HG02884 (cell line): Measurements from ENCODE around the gene BTBD6.

Experiments used
- ATAC-seq: cut with Tn5 transposase; IDR thresholded peaks from one replicate; pipeline ENCODE4 v1.9.1; 2021; ENCODE audit warnings: mild to moderate bottlenecking, moderate library complexity; ENCODE audit not compliant: unreplicated experiment

BTBD6 gene

GRCh38 chr14:105248368-105249181, at the start of gene BTBD6:
Gene BTBD6, plus strand, starts transcription at chr14:105248533. Its CDS starts 179 bp downstream, at chr14:105248712.
- ATAC-seq, result peak; percentile 88

DNA sequence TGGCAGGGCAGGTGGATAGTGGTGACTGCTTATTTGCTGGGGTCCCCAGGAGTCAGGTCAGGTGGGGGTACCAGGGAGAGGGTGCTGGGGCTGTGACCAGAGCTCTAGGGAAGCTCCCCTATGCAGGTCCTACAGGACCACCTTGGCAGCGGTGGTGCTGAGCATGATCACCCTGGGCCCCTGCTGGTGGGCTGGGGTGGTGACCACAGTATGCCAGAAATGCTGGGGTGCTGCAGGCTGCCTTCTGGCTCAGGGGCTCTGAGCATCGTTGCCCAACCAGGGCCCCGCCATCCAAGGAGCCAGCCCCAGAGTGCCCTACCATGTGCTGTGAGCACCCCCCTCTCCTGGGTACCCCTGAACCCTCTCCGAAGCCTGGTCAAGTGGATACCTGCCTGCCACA, 49.7 kb upstream of the BTBD6 start:
- ATAC-seq, result no peak

DNA sequence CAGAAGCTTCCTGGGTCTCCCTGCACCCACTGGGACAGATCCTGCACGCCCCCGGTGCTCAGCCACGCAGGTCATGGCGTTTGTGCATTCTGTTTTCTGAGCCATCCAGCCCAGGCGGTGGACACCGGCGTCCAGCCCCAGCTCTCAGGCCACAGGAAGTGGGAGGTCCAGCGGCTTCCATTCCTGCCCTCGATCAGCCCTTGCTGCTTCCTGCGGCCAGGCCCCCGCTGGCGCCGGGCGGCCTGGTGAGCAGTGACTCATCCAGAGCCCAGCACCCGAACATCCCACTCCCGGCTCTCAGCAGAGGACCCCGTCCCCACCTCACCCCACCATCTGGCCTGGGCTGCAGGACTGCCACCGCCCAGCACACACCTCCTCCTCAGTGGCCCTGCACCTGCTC, 49.2 kb upstream of the BTBD6 start:
- no peak for ATAC-seq

- no peak for ATAC-seq
Observed at GRCh38 chr14:105200074-105200473, 48.3 kb upstream of the BTBD6 start.

DNA sequence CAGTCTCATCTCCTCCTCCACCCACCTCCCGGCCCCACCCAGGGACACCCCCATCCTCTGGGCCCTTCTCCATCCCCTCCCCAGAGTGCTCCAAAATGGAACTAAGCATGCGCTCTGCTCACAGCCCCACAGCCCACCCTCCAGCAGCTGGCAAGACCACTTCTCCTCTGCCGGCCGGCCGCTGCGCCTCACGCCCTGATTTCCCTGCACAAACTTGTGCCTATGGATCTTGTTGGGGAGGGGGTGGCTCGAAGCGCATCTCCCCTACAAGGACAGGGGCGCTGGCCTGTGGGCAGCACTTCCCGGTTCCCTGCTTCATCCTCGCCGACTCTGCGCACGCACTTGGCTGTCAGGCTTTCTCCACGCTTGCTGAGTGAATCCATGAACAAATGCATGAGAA, 47.7 kb upstream of the BTBD6 start:
- no peak for ATAC-seq

GRCh38 chr14:105201156-105201924, 47.0 kb upstream of the BTBD6 start:
- no peak for ATAC-seq

DNA sequence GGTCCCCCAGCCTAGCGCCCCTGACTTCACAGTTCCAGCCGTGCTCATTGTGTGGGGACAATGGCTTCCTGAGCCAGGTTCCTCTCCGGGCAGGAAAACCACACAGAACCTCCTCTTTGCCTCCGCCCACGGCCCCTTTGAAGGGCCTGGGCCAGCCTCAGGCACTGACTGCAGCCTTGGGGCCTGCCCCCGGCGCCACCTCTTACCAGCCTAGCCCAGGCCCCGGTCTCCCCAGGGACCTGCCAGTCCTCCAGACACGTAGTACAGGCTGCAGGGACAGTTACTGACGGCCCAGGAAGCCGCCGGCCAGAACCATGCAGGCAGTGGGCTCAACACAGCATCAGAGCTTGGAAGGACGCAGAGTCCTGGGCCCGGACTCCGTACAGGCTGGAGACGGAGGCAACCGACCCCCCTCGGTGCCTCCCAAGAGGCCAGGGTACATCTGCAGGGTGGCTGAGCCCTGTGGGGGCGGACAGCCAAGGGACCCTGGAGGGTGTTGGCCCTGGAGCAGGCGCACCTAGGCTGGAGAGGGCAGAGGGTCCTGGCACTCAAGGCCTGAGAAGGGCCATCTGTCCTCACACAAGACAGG, 46.3 kb upstream of the BTBD6 start:
- no peak for ATAC-seq

DNA sequence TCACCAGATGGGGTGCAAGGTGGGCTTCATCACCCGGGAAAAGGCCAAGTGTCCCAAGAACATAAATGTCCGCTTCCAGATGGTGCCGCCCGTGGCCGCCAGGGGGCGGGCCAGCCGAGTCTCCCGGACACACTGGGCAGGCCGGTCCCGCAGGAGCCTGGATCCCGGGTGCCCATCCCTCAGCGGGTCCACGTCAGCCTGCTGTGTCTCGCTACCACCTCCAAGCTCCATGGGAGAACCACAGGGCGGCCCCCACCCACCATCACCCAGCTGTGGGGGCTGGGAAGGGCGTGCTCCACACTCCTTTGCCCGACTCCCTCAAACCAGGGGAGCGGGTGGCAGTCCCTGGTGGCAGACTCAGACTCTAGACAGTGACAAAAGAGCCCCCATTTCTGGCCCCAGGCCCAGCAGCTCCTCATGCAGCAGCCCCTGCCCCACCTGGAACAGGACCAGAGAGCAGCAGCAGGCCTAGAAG, 45.2 kb upstream of the BTBD6 start:
- no peak for ATAC-seq

DNA sequence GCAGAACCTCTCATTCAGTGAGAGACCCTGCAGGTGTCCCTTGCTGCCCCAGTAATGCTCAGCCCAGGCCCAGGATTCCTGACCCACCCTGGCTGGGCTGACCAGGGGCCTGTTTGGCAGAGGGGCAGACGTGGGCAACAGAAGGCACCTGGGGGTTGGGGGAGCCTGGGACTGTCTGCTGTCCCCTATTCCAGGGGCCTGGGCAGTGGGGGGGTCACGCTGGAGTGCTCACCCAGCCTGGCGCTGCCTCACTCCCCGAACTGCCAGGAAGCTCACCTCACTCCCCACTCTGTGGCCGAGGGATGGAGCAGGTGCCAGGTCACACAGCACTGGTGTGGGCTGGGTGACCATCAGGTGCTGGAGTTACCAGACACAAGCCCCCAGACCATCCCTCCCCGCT, 44.6 kb upstream of the BTBD6 start:
- ATAC-seq, result no peak

DNA sequence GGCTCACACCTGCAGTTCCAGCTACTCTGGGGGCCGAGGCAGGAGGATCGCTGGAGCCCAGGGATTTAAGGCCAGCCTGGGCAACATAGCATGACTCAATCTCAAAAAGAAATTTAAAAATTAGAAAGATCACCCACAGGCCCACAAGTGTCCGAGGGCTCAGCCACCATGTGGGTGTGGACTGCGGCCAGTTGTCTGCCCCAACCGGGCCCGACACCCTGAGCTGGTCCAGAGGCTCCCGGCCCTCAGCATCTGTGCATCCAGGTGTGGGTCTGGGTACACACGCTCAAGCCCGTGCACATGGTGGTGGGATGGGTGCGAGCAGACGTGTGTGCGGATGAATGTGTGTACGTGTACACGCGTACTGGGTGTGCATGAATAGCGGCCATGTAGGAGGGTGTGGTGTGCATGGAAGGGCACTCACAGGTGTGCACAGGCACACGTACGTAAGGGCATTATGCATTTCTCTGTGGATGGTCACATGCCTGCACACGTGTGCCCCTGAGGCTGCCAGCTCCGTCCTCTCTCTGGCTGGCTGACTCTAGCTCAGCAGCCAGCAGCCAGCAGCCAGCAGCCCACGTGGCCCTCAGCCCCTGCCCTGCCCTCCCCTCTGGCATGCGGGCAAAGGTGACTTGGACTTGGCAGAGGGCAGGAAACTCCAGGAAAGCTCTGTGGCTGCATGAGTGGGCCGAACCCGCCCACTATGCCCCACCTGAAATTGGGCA, 44.0 kb upstream of the BTBD6 start:
- no peak for ATAC-seq

GRCh38 chr14:105204931-105205672, 43.2 kb upstream of the BTBD6 start:
- no peak for ATAC-seq

DNA sequence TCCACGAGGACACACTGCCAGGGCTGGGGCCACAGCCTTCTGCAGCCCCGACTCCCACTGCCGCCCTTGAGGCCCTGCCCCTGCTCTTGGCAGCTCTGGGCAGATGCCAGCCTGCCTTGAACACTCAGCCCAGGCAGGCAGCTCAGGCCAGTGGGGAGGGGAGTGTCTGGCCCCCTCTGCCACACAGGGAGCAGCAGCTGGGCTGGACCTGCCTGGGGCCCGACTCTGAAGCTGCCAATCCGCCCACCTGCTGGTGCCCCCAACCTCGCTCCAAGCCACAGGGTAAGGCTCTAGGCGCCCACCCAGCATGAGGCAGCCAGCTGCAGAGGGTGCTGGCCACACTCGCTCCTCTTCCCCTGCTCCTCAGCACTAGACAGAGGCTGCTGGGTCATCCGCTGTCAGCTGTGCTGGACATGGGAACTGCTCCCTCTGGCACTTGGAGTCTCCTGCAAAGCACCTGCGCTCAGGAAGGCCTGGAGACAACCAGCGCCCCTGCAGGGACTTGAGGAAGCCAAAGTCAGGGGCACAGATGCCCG, 42.6 kb upstream of the BTBD6 start:
- ATAC-seq, result no peak

DNA sequence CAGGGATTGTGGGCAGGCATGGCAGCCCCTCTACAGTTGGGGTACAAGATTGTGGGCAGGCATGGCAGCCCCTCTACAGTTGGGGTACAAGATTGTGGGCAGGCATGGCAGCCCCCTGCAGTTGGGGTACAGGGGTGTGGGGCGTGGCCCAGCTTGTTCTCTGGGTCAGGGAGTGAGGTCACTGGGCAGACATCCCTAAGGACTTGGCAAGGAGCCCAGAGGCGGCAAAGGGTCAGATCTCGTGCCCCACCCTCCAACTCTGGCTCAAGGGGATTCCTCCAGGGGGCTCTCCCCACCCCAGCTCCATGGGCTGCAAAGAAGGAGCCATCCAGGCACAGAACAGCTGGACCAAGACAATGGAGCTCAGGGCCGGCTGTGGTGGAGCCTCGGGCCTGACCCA, 41.5 kb upstream of the BTBD6 start:
- ATAC-seq, result no peak

DNA sequence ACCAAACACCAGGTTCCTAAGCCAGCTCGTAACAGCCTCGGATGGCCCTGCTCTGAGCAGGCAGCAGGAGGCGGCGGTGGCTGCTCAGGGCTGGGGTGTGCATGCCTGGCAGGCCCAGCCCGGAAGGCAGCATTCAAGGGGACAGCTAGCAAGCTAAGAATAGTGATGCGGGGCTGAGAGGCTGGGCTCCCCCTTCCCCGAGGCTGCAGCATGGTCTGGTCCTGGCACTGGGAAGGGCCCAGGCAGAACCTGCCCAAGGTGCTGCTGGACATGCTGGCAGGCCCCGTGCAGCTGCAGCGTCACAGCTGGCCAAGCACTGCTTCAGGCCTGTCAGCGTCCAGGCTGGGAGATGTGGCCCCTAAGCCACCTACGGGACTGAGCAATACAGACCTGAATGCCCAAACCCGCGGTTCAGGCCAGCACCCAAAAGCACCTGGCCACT, 40.9 kb upstream of the BTBD6 start:
- no peak for ATAC-seq

DNA sequence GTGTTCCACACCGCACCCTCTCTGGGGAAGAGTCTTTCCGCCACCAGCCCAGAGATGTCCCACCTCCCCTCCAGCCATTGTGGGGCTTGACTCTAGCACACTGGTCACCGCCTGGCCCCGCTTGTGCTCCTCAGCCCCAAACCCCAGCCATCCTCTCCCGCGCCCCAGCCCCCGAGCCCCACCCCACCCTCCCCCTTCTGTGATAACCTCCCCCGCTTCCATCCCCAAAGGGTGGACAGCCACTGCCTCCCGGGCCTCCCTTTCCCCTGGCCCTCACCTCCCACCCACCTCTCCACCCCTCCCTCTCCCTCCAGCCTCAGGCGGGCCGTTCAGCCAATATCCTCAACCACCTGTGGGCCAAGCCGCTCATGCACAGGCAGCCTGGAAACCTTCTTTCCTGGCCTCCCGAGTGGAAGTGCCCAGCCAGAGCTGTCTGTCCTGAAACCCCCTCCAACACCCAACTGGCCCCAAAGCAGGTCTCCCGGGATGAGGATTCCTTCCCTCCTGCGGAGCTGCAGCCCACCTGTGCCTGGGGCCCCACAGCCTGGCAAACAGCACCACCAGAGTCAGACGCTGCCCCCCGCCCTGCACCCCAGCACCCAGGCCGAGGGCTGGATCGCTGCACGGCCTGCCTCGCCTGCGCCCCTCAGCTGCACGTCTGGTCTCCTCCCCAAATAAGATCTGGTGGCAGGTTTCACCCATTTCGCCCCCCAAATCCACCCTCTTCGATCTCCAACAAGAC, 40.2 kb upstream of the BTBD6 start:
- ATAC-seq, result no peak

GRCh38 chr14:105208738-105209075, 39.6 kb upstream of the BTBD6 start:
- ATAC-seq, result no peak

DNA sequence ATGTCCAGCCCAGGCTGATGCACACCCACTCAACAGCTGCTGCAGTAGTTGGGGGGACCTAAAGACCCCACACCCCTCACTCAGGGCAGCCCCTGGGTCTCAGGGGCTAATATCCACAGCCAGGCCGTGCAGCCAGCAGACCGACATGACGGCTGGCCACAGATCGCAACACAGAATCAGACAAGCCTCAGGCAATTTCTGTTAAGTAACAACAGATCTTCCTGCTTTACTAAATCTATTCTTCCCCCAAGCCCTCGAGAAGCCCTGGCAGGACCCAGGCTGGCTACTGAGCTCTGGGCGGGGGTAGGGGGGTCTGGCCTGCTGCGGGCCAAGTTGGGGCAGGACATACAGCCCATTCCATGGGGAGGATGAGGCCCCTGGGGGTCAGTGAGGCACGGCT, 39.2 kb upstream of the BTBD6 start:
- no peak for ATAC-seq

- no peak for ATAC-seq
Observed at GRCh38 chr14:105209646-105210045, 38.7 kb upstream of the BTBD6 start.

- ATAC-seq, result no peak
Observed at GRCh38 chr14:105210266-105211025, 37.9 kb upstream of the BTBD6 start.
